HUDEP-2 (cell line): ENCODE measurements around the gene ZC3H18.

Experiments used
- DNase-seq, 76 experiments: peaks; one replicate each; lab custom pipeline; 2025; ENCODE audit not compliant: unreplicated experiment in 76 of 76; lab: John Stamatoyannopoulos, UW

Gene ZC3H18

GRCh38 chr16:88532434-88533241, 37.6 kb upstream of the ZC3H18 start:
- peak in 1 of 76 experiments; percentile 31 for DNase-seq

DNA sequence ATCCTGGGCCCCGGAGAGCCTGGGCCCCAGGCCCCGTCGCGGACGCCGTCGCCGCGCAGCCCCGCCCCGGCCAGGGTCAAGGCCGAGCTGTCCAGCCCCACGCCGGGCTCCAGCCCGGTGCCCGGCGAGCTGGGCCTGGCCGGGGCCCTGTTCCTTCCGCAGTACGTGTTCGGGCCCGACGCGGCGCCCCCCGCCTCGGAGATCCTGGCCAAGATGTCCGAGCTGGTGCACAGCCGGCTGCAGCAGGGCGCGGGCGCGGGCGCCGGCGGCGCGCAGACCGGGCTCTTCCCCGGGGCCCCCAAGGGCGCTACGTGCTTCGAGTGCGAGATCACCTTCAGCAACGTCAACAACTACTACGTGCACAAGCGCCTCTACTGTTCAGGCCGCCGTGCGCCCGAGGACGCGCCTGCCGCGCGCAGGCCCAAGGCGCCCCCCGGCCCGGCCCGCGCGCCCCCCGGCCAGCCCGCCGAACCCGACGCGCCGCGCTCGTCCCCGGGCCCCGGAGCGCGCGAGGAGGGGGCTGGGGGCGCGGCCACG, 36.8 kb upstream of the ZC3H18 start:
- DNase-seq, result no peak

DNA sequence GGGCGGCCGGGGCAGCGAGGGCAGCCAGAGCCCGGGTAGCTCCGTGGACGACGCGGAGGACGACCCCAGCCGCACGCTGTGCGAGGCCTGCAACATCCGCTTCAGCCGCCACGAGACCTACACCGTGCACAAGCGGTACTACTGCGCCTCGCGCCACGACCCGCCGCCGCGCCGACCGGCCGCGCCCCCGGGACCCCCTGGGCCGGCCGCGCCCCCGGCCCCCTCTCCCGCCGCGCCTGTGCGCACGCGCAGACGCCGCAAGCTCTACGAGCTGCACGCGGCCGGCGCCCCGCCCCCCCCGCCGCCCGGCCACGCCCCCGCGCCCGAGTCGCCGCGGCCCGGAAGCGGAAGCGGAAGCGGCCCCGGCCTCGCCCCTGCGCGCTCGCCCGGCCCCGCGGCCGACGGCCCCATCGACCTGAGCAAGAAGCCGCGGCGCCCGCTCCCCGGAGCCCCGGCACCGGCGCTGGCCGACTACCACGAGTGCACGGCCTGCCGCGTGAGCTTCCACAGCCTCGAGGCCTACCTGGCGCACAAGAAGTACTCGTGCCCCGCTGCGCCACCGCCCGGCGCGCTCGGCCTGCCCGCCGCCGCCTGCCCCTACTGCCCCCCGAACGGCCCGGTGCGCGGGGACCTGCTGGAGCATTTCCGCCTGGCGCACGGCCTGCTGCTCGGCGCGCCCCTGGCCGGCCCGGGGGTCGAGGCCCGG, 36.1 kb upstream of the ZC3H18 start:
- peak in 59 of 76 experiments; percentile 23 to 84 (median 62) for DNase-seq

- DNase-seq, result peak in 16 of 76 experiments; percentile 17 to 46 (median 24)
Observed at GRCh38 chr16:88534638-88535190, 35.5 kb upstream of the ZC3H18 start.

DNA sequence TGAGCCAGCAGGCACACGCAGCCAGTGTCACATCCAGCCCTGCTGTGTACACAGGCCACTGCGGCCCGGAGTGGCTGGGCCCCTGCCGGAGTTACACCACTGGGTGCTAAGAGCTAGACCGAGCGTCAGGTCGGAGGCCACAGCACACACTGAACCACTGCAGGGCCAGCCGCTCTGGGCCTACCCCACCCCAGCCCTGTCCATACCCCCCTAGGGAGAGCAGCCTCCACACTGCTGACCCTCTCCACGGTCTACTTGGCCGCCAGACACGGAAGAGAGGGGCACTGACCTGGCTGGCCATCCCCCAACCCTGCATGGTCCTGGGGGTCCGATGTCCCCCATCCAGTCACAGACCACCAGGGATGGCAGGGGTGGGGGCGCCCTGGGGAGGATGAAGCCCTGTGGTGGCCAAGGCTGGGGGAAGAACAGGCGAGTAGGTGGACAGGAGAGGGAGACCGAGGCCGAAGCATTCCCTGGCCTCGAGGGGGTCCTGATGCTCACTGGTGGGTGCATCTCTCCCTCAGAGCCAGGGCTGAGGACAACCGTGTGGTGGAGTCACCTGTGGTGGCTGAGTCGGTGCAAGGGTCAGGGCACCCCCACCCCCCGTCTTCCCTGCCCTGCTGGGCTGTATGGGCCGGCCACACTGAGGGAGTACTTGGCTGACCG, 34.9 kb upstream of the ZC3H18 start:
- no peak for DNase-seq

DNA sequence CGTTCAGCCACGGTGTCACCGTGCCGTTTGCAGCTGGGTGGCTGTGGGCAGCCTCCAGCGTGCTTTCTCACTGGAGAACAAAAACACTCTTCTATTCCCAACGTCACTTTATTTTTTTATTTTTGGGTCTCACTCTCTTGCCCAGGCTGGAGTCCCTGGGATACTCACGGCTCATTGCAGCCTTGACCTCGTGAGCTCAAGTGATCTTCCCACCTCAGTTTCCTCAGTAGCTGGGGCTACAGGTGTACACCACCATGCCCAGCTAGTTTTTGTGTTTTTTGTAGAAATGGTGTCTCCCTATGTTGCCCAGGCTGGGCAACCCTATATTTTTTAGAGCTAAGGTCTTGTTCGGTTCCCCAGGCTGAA, 34.4 kb upstream of the ZC3H18 start:
- no peak for DNase-seq

GRCh38 chr16:88536510-88536909, 33.7 kb upstream of the ZC3H18 start:
- DNase-seq, result no peak

GRCh38 chr16:88536971-88537751, 33.0 kb upstream of the ZC3H18 start:
- peak in 16 of 76 experiments; percentile 15 to 46 (median 27) for DNase-seq

GRCh38 chr16:88537859-88538258, 32.3 kb upstream of the ZC3H18 start:
- DNase-seq, result no peak

- no peak for DNase-seq
Observed at GRCh38 chr16:88538366-88539060, 31.7 kb upstream of the ZC3H18 start.

DNA sequence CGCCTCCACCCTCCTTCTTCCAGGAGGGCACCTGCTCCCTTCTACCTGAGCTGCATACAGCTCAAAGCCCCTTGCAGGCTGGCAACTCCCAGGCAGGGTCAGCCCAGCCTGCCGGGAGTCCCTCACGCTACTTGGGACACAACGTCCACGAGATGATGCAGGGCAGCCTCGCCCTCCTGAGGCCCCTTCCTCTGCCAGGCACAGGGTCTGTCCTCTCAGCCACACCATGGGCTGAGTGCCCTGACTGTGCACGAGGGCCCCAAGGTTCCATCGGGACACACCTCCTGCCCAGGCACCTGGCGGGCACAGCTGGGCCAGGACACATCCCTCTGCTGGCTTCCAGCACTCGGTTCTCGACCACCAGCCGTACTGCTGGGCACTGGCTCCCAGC, 30.9 kb upstream of the ZC3H18 start:
- DNase-seq, result no peak

DNA sequence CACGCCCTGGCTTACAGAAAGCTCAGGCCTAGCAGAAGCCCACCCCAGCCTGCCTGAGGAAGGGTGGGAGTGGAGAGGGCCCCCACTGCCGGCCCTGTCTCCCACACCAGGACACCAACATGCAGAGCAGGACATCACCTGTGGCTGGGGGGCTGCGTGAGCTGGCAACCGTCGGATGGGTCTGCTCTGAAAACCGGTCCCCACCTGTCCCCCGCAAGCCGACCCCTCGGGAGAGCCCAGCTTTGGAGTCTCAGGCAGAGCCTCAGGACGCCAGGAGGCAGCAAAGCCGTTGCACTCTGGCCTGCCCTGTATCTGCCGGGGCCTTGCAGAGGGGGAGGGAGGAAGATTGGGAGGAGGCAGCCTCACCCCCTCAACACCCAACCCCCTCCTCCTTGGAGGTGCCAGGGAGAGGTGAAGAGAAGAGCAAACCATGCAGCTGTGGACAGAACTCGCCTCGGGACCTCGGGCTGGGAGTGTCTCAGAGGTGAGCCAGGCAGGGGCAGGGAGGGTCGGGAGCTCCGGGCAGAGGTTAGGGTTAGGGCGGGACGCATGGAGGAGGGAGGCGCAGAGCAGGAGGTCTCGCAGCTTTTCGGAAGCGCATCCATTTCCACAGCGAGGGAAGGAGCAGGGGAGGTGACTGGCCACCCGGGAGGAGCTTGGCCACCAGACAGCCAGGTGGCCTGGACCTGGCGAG, 30.4 kb upstream of the ZC3H18 start:
- peak in 1 of 76 experiments; percentile 19 for DNase-seq

DNA sequence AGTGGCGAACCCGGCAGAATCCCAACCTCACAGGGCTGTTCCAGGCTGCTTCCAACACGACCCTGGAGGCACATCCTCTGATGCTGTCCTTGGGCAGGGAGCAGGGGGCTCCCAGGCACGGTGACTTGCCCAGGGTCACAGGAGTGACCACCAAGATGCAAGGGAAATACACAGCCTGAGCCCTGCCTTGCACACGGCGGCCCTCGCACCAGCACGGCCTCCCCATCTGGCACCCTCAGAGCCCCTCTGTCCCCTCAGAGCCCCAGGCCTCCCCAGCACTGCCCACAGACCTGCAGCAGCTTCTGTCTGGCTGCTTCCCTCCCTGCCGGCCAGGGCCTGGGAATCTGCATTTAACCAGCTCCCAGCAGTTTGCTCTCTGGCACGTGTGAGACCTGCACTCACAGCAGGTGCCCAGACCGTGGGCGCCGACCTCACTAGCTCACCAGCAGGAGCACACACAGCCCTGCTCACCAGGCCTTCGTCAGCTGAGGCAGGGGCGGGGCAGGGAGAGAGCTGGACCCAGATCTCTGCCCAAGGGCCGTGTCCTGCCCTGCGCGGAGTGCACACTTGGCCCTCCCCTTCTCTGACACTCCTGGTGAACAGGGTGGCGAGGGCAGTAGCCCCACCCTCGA, 29.7 kb upstream of the ZC3H18 start:
- DNase-seq, result no peak

GRCh38 chr16:88541831-88542616, 28.2 kb upstream of the ZC3H18 start:
- no peak for DNase-seq

- no peak for DNase-seq
Observed at GRCh38 chr16:88543230-88543813, 26.9 kb upstream of the ZC3H18 start.

DNA sequence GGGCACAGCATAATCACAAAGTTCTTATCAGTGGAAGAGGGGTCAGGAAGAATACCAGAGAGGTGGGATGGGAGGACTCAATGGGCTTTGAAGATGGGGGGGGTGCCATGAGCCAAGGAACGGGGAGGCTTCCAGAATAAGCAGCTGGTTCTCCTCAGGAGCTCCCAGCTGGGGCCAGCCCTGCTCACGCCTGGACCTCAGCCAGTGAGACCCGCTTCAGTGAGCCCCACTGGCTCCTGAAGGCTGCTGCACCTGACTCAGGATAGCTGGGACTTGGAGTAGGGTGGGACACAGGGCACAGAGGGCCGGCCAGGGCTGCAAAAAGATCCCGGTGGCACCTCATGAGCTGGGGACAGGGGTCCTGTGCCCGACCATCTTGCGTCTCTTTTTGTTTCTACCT, 24.4 kb upstream of the ZC3H18 start:
- DNase-seq, result no peak

DNA sequence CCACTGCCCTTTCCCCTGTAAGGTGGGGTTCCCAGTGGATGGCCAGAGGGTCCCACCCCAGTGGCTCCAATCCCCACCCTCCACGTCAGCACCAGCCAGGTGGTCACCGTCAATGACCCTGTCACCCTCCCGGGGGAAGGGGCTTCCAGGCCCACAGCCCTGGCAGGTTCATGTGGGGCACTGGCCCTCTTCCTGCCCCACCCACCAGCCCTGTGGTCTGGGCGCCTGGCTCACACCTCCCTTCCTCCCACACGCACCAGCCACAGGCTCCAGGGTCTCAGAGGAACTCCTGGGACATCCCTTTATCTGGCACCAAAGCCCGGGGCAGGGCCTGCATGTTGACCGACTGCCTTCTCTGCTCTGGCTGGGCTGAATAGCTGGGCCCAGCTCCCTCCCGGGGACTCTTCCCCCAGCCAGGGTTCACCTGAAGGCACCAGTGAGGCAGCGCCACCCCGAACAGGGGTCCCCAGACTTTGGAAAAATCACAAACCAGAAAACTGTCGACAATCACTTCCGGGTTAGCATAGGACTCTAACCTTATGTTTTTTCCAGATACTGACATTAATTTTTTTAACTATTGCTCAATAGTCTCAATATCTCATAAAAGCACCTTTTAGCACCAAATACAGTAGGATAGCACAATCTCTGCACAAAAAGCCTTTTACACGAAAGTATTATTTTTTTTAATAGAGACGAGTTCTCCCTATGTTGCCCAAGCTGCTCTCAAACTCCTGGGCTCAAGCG, 21.9 kb upstream of the ZC3H18 start:
- DNase-seq, result peak in 10 of 76 experiments; percentile 19 to 46 (median 26)
